SK-N-MC (cell line): Measurements from ENCODE around the gene CD163.

Experiments
- EZH2 ChIP-seq: fragments of 200-600 bp; sonication (generic); IDR thresholded peaks from one replicate; pipeline ENCODE4 v1.6.1; 2017; ENCODE audit warnings: antibody characterized with exemption
- FOXP2 ChIP-seq: optimal IDR thresholded peaks from 2 replicates; pipeline ENCODE3; 2011; ENCODE audit warnings: mild to moderate bottlenecking, moderate library complexity; ENCODE audit not compliant: insufficient read depth; ENCODE audit errors: extremely low read length, control extremely low read depth
- POLR2AphosphoS5 ChIP-seq: IDR thresholded peaks from 2 replicates; pipeline ENCODE4 v1.6.1; 2012; ENCODE audit warnings: mild to moderate bottlenecking, low read depth, low read length, borderline replicate concordance

- TF ChIP-seq POLR2AphosphoS5 (no peak), EZH2 (no peak), FOXP2 (no peak)
Measured at GRCh38 chr12:7514416-7514815, 10.8 kb upstream of the CD163 start.
